HuH-7 (cell line): Measurements from ENCODE around the gene RPS6KC1.
"Not testable (repeated sequence)": the region's sequence is repeated elsewhere in the genome, so short reads cannot be mapped to it uniquely, and the experiment has no call there.

Experiments
- DNase-seq: peaks from one replicate; pipeline ENCODE4 v3.0.0; 2011; ENCODE audit warnings: low spot score

RPS6KC1 gene

DNA sequence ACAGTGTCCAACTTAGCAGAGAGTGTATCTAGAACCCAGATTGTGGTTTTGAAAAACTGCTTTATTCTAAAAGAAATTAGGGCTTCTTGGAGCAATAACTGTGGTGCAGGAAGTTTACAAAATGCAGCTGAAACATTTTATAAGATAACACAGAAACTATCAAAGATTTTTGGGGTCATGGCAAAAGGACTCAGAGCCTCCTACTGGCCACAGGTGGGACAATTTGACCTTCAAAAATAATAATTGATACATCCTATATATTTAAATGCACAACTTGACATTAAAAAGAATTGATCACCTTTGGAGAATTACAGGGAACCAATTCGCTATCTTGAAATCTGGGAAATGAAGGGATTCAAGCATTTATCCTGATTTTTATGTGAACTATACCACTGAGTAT lies 235.2 kb downstream of the RPS6KC1 start:
- no peak for DNase-seq

GRCh38 chr1:213287987-213288386 lies 236.9 kb downstream of the RPS6KC1 start:
- no peak for DNase-seq

DNA sequence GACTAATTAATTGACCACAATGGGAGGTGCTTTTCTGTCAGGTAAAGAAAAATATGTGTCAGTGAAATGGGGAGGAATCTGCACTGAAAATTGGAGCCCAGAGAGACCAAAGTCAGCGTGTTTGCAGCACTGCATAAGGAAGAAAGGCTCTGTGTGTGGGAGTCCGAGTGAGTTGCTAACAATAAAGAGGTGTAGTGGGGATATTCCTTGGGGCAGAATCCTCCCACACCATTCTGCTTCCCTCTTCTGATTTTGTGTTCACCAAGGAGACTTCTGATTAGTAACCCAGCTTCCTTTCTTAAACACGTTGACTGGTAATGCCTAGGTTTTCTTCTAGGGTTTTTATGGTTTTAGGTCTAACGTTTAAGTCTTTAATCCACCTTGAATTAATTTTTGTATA lies 240.5 kb downstream of the RPS6KC1 start:
- no peak for DNase-seq

- DNase-seq = no peak
Observed at GRCh38 chr1:213292614-213293013, 241.6 kb downstream of the RPS6KC1 start.

GRCh38 chr1:213295860-213296259 lies 244.8 kb downstream of the RPS6KC1 start:
- DNase-seq = no peak

GRCh38 chr1:213296558-213296957 lies 245.5 kb downstream of the RPS6KC1 start:
- no peak for DNase-seq

DNA sequence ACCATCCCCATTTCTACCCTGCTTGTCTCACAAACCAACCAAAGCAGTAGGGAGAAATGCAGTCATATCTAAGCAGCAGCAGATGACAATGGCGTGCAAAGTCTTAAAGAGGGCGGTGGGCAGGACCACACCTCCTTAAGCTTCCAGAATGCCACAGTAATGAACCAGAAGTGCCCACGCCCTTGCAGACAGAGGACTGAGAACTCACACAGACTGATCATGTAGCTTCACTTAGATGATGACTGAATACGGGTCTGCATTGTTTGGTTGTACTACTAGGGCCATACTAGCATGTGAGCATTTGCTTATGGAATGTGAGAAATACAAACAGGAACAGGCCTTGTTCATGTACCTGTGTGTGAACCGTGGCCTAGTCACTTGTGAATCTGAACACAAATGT lies 246.0 kb downstream of the RPS6KC1 start:
- DNase-seq = no peak

DNA sequence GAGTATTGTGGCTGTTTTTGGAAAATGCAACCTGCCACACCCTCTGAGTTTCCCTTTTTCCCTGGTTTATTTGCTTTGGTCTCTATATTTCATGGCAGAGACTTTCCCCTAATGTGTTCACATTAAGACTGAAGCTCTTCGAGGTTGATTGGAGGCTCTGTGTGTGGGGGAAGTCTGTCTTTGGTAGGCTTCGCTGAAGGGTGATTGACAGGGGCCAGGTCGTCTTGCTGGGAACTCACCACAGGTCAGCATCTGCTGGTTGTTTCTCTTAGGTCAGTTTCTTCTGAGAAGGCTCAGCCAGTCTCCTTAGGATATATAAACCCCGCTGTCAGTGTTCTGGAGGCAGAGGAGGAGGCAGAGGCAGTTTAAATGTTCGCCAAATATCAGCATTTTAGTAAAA lies 249.4 kb downstream of the RPS6KC1 start:
- no peak for DNase-seq

- not testable (repeated sequence) for DNase-seq
Observed at GRCh38 chr1:213301524-213301923, 250.5 kb downstream of the RPS6KC1 start.

DNA sequence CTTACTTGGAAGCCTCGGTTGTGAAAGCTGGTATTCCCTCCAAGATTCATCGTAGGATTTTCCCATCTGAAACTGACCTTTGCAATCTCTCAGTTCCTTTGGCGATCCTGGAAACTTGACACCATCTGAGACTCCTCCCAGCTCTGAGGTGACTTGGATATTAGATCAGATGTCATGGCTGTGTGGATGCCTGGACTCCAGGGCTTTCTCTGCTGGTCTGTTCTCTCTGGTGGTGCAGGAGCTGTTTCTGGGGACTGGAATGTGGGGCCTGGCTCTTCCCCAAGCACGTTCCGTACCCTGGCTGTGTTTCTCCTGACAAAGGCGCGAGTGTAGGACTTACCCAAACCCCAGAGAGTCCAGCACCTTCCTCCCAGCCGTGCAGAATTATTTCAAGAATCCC lies 252.2 kb downstream of the RPS6KC1 start:
- peak; percentile 43 for DNase-seq

DNA sequence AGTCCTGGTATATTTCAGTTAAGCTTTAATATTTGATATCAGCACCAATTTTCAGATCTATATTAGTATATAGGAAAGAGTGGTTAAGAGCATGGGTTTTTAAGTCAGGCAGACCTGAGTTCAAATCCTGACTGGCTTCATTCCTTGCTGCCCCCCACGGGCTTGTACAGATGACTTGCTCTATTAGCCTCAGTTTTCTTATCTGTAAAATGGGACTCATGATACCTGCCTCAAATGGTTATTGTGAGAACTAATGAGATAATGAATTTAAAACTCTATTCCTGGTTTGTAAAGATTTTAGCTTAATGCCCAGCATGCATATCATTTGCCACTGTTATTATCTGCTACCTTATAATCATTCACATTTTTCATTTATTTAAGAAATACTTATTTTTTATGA lies 264.5 kb downstream of the RPS6KC1 start:
- DNase-seq = no peak

DNA sequence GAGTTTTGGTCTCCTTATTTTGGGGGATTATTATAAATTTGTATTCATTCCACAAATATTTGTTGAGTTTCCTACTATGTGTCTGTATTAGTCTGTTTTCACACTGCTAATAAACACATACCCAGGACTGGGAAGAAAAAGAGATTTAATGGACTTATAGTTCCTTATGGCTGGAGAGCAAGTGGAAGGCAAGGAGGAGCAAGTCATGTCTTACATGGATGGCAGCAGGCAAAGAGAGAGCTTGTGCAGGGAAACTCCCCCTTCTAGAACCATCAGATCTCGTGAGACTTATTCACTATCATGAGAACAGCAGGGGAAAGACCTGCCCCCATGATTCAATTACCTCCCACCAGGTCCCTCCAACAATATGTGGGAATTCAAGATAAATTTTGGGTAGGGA lies 267.4 kb downstream of the RPS6KC1 start:
- DNase-seq = not testable (repeated sequence)

DNA sequence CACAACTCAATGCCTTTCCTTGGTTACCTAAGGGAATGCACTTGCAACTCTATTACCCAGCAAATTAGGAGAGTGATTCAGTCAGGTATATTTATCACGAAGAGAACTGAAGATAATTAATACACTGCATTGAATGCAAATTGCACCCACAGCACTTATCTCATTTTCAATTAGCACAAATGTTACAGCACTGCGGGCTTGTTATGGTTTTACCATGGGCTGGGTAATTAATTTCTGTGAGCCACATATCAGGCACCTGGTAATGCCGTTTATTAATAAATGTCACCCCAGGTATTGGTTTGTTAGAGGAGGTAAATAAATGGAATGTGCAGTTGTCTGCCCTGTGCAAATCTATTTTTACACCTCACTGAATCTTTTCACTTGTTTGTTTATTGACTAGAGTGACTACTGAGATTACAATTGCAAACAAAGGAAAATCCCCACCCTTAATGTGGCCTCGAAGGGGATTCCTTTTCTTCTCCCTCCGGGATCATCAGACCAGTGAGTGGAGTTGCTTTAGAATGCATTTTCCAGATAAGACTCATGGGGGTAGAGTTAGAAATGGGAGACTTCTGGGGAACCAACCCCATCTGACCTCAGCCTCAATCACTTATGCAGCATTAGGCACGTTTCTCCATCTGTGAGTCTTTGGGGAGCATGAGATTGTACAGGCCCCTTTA lies 269.3 kb downstream of the RPS6KC1 start:
- peak; percentile 12 for DNase-seq
